CD8-positive, alpha-beta memory T cell (primary cell): ENCODE data around the gene MKLN1. TPM values are rescaled to one million over a fixed set of nuclear protein-coding genes. Genes with fewer than 3 reads are reported as not detected.
A peak's percentile ranks its signal among the peaks of the same experiment; 100 is the strongest.

Source experiments
- CTCF ChIA-PET: fragments of 350-600 bp; sonication (Branson Sonifier 250); formaldehyde crosslinking; loops from one replicate; lab custom pipeline; 2021; ENCODE audit warnings: antibody characterized with exemption; lab: Charles Lee
- POLR2A ChIA-PET: fragments of 350-600 bp; sonication (Branson Sonifier 250); formaldehyde crosslinking; loops from one replicate; lab custom pipeline; 2021; ENCODE audit warnings: antibody characterized with exemption; lab: Charles Lee
- DNase-seq, 5 donors: peaks; one replicate each; pipeline versions ENCODE4 v3.0.0 to v3.0.0-alpha.2; 2020 to 2022; ENCODE audit warnings: mixed read lengths in 1 of 5
- H3K27ac ChIP-seq: one replicate; pipeline ENCODE4 v1.7.0; 2013; ENCODE audit warnings: low read depth, mild to moderate bottlenecking, low read length, moderate library complexity
- H3K27me3 ChIP-seq: 2 replicates; pipeline ENCODE4 v1.7.0; 2013; ENCODE audit warnings: low read length, mild to moderate bottlenecking; ENCODE audit not compliant: insufficient read depth, poor library complexity, severe bottlenecking
- H3K36me3 ChIP-seq: 2 replicates; pipeline ENCODE4 v1.7.0; 2013; ENCODE audit warnings: mild to moderate bottlenecking, low read length, moderate library complexity; ENCODE audit not compliant: insufficient read depth
- H3K4me1 ChIP-seq: 2 replicates; pipeline ENCODE4 v1.7.0; 2013; ENCODE audit warnings: mild to moderate bottlenecking, low read length, moderate library complexity; ENCODE audit not compliant: insufficient read depth
- H3K4me3 ChIP-seq: 2 replicates; pipeline ENCODE4 v1.7.0; 2013; ENCODE audit warnings: mild to moderate bottlenecking, low read length
- H3K9me3 ChIP-seq: 2 replicates; pipeline ENCODE4 v1.7.0; 2013; ENCODE audit warnings: mild to moderate bottlenecking, low read length
- H3K27ac Mint-ChIP-seq, 8 donors: one replicate each; pipeline ENCODE4 v1.8.0; 2020 to 2021; ENCODE audit warnings: mixed read lengths in 8 of 8, mild to moderate bottlenecking in 6 of 8, inconsistent platforms in 3 of 8, moderate library complexity in 3 of 8
- H3K27me3 Mint-ChIP-seq, 2 donors: one replicate each; pipeline ENCODE4 v1.8.0; 2020 to 2021; ENCODE audit warnings: mixed read lengths in 2 of 2, mild to moderate bottlenecking in 1 of 2, moderate library complexity in 1 of 2
- H3K36me3 Mint-ChIP-seq, 3 donors: one replicate each; pipeline ENCODE4 v1.8.0; 2020 to 2021; ENCODE audit warnings: mixed read lengths in 3 of 3, inconsistent platforms in 1 of 3, mild to moderate bottlenecking in 1 of 3
- H3K4me1 Mint-ChIP-seq, 3 donors: one replicate each; pipeline ENCODE4 v1.8.0; 2020 to 2021; ENCODE audit warnings: mixed read lengths in 3 of 3, inconsistent platforms in 1 of 3, mild to moderate bottlenecking in 1 of 3
- H3K4me3 Mint-ChIP-seq, 7 donors: one replicate each; pipeline ENCODE4 v1.8.0; 2020 to 2021; ENCODE audit warnings: mixed read lengths in 7 of 7, mild to moderate bottlenecking in 6 of 7, moderate library complexity in 4 of 7, inconsistent platforms in 2 of 7
- H3K9me3 Mint-ChIP-seq, 5 donors: one replicate each; pipeline ENCODE4 v1.8.0; 2020 to 2022; ENCODE audit warnings: mixed read lengths in 5 of 5, mild to moderate bottlenecking in 3 of 5, moderate library complexity in 2 of 5, inconsistent platforms in 1 of 5
- polyA plus RNA-seq: library from polyadenylated mRNA; unstranded; fragments of 300-500 nt; fragmentation: Illumina TruSeq; gene quantifications from one replicate; pipeline ENCODE4 v1.2.3, GENCODE V29; 2021
- total RNA-seq, 2 experiments: library from RNA; stranded (reverse); gene quantifications; one replicate each; pipeline ENCODE4 v1.2.3, GENCODE V29; 2021

Gene MKLN1
- total and polyA plus RNA-seq, 3 experiments from 2014 or later = 21.8 to 34.0 (median 31.0) TPM

- CTCF ChIA-PET = no interaction called here
- H3K9me3 ChIP-seq = no peaks in the 10 kb centered on the region
- DNase-seq = no peak
Measured at GRCh38 chr7:131524115-131524514, 196.4 kb downstream of the MKLN1 start.

GRCh38 chr7:131524703-131525102, 197.0 kb downstream of the MKLN1 start:
- Mint-ChIP-seq H3K27me3 (peaks cover 6 to 10% of the 10 kb centered on the region in 2 donors), H3K4me3 (no peak overlapping the region), H3K36me3 (peaks cover 0 to 3% (median 2%) of the 10 kb centered on the region in 3 donors), H3K9me3 (no peaks in the 10 kb centered on the region), H3K4me1 (peaks cover 7 to 18% (median 15%) of the 10 kb centered on the region in 3 donors), H3K27ac (no peak overlapping the region)
- Histone ChIP-seq H3K9me3 (no peaks in the 10 kb centered on the region), H3K27me3 (no peaks in the 10 kb centered on the region), H3K4me1 (no peaks in the 10 kb centered on the region), H3K4me3 (no peak overlapping the region), H3K36me3 (no peaks in the 10 kb centered on the region), H3K27ac (no peak overlapping the region)
- ChIA-PET CTCF (no interaction called here), POLR2A (no interaction called here)
- no peak for DNase-seq

More at GRCh38 chr7:131524115-131524514, 196.4 kb downstream of the MKLN1 start:
- Histone ChIP-seq H3K4me1 (no peaks in the 10 kb centered on the region), H3K27me3 (no peaks in the 10 kb centered on the region), H3K27ac (no peak overlapping the region), H3K36me3 (no peaks in the 10 kb centered on the region), H3K4me3 (no peak overlapping the region)
- H3K27ac Mint-ChIP-seq = peak overlapping the region in 1 of 8 donors; percentile 14
- POLR2A ChIA-PET = no interaction called here
- no peak overlapping the region for H3K4me3 Mint-ChIP-seq
- peaks cover 0 to 3% (median 2%) of the 10 kb centered on the region in 3 donors for H3K36me3 Mint-ChIP-seq
- H3K27me3 Mint-ChIP-seq = peaks cover 7 to 12% of the 10 kb centered on the region in 2 donors
- H3K4me1 Mint-ChIP-seq = peaks cover 7 to 18% (median 15%) of the 10 kb centered on the region in 3 donors
- no peaks in the 10 kb centered on the region for H3K9me3 Mint-ChIP-seq

- Histone ChIP-seq H3K36me3 (no peaks in the 10 kb centered on the region), H3K4me1 (no peaks in the 10 kb centered on the region), H3K27me3 (no peaks in the 10 kb centered on the region), H3K27ac (no peak overlapping the region), H3K9me3 (no peaks in the 10 kb centered on the region), H3K4me3 (no peak overlapping the region)
- no peaks in the 10 kb centered on the region for H3K9me3 Mint-ChIP-seq
- H3K4me1 Mint-ChIP-seq = peaks cover 7 to 18% (median 15%) of the 10 kb centered on the region in 3 donors
- peaks cover 3 to 10% of the 10 kb centered on the region in 2 donors for H3K27me3 Mint-ChIP-seq
- CTCF ChIA-PET = interaction anchor here (0.9 kb wide), 1 partner anchor 19 kb away, joined by 3 read pairs; no protein-coding TSS in a partner anchor
- H3K4me3 Mint-ChIP-seq = no peak overlapping the region
- POLR2A ChIA-PET = no interaction called here
- peaks cover 0 to 3% (median 2%) of the 10 kb centered on the region in 3 donors for H3K36me3 Mint-ChIP-seq
- H3K27ac Mint-ChIP-seq = peak overlapping the region in 2 of 8 donors; percentile 11 to 51
- DNase-seq = no peak
Measured at GRCh38 chr7:131525820-131526219, 198.1 kb downstream of the MKLN1 start.

GRCh38 chr7:131527456-131527855, 199.8 kb downstream of the MKLN1 start:
- no peaks in the 10 kb centered on the region for H3K27me3 ChIP-seq
- Mint-ChIP-seq H3K9me3 (no peaks in the 10 kb centered on the region), H3K36me3 (peaks cover 0 to 3% (median 2%) of the 10 kb centered on the region in 3 donors), H3K4me3 (no peak overlapping the region), H3K27me3 (peaks cover 7 to 10% of the 10 kb centered on the region in 2 donors), H3K4me1 (peaks cover 6 to 8% (median 8%) of the 10 kb centered on the region in 3 donors), H3K27ac (no peak overlapping the region)
- CTCF ChIA-PET = interaction anchor here (1.0 kb wide), 1 partner anchor 19 kb away, joined by 4 read pairs; no protein-coding TSS in a partner anchor
- H3K4me3 ChIP-seq = no peak overlapping the region
- no peak overlapping the region for H3K27ac ChIP-seq
- H3K36me3 ChIP-seq = no peaks in the 10 kb centered on the region
- H3K9me3 ChIP-seq = no peaks in the 10 kb centered on the region
- no peak for DNase-seq
- H3K4me1 ChIP-seq = no peaks in the 10 kb centered on the region
- POLR2A ChIA-PET = no interaction called here

GRCh38 chr7:131529179-131529578, 201.5 kb downstream of the MKLN1 start:
- no peaks in the 10 kb centered on the region for H3K9me3 Mint-ChIP-seq
- no peaks in the 10 kb centered on the region for H3K4me1 Mint-ChIP-seq
- ChIA-PET CTCF (no interaction called here), POLR2A (no interaction called here)
- Histone ChIP-seq H3K27me3 (no peaks in the 10 kb centered on the region), H3K9me3 (no peaks in the 10 kb centered on the region), H3K4me1 (no peaks in the 10 kb centered on the region), H3K36me3 (no peaks in the 10 kb centered on the region), H3K4me3 (no peak overlapping the region), H3K27ac (no peak overlapping the region)
- peaks cover 7 to 10% of the 10 kb centered on the region in 2 donors for H3K27me3 Mint-ChIP-seq
- no peak overlapping the region for H3K4me3 Mint-ChIP-seq
- peaks cover 0 to 4% (median 0%) of the 10 kb centered on the region in 3 donors for H3K36me3 Mint-ChIP-seq
- no peak for DNase-seq
- H3K27ac Mint-ChIP-seq = peak overlapping the region in 1 of 8 donors; percentile 9

- Mint-ChIP-seq H3K4me3 (no peak overlapping the region), H3K9me3 (no peaks in the 10 kb centered on the region), H3K27me3 (peaks cover 7 to 10% of the 10 kb centered on the region in 2 donors), H3K27ac (no peak overlapping the region), H3K36me3 (peaks cover 0 to 4% (median 0%) of the 10 kb centered on the region in 3 donors), H3K4me1 (no peaks in the 10 kb centered on the region)
- H3K9me3 ChIP-seq = no peaks in the 10 kb centered on the region
- no peak overlapping the region for H3K4me3 ChIP-seq
- no peaks in the 10 kb centered on the region for H3K27me3 ChIP-seq
- H3K36me3 ChIP-seq = no peaks in the 10 kb centered on the region
- no peak for DNase-seq
- H3K27ac ChIP-seq = no peak overlapping the region
- ChIA-PET CTCF (no interaction called here), POLR2A (no interaction called here)
- no peaks in the 10 kb centered on the region for H3K4me1 ChIP-seq
Measured at GRCh38 chr7:131529617-131530016, 201.9 kb downstream of the MKLN1 start.

- Histone ChIP-seq H3K4me1 (no peaks in the 10 kb centered on the region), H3K27ac (no peak overlapping the region), H3K27me3 (no peaks in the 10 kb centered on the region), H3K9me3 (no peaks in the 10 kb centered on the region), H3K36me3 (no peaks in the 10 kb centered on the region), H3K4me3 (no peak overlapping the region)
- DNase-seq = no peak
- Mint-ChIP-seq H3K4me1 (no peaks in the 10 kb centered on the region), H3K27me3 (peaks cover 7 to 10% of the 10 kb centered on the region in 2 donors), H3K4me3 (peak overlapping the region in 1 of 7 donors; percentile 15), H3K36me3 (peaks cover 0 to 4% (median 0%) of the 10 kb centered on the region in 3 donors), H3K9me3 (no peaks in the 10 kb centered on the region), H3K27ac (no peak overlapping the region)
- ChIA-PET POLR2A (no interaction called here), CTCF (no interaction called here)
Measured at GRCh38 chr7:131530137-131530536, 202.5 kb downstream of the MKLN1 start.

- Mint-ChIP-seq H3K9me3 (no peaks in the 10 kb centered on the region), H3K4me3 (no peak overlapping the region), H3K27me3 (peaks cover 6 to 7% of the 10 kb centered on the region in 2 donors), H3K27ac (no peak overlapping the region), H3K36me3 (peaks cover 0 to 4% (median 0%) of the 10 kb centered on the region in 3 donors), H3K4me1 (no peaks in the 10 kb centered on the region)
- ChIA-PET CTCF (no interaction called here), POLR2A (no interaction called here)
- Histone ChIP-seq H3K27me3 (no peaks in the 10 kb centered on the region), H3K4me3 (no peak overlapping the region), H3K9me3 (no peaks in the 10 kb centered on the region), H3K27ac (no peak overlapping the region), H3K4me1 (no peaks in the 10 kb centered on the region), H3K36me3 (no peaks in the 10 kb centered on the region)
- no peak for DNase-seq
Measured at GRCh38 chr7:131532570-131533091, 205.0 kb downstream of the MKLN1 start.
